ENCODE results near the gene KCND1.
A peak's percentile ranks its signal among the peaks of the same experiment; 100 is the strongest.
"Not testable (repeated sequence)": the region's sequence is repeated elsewhere in the genome, so short reads cannot be mapped to it uniquely, and the experiment has no call there.

The KCND1 gene

DNA sequence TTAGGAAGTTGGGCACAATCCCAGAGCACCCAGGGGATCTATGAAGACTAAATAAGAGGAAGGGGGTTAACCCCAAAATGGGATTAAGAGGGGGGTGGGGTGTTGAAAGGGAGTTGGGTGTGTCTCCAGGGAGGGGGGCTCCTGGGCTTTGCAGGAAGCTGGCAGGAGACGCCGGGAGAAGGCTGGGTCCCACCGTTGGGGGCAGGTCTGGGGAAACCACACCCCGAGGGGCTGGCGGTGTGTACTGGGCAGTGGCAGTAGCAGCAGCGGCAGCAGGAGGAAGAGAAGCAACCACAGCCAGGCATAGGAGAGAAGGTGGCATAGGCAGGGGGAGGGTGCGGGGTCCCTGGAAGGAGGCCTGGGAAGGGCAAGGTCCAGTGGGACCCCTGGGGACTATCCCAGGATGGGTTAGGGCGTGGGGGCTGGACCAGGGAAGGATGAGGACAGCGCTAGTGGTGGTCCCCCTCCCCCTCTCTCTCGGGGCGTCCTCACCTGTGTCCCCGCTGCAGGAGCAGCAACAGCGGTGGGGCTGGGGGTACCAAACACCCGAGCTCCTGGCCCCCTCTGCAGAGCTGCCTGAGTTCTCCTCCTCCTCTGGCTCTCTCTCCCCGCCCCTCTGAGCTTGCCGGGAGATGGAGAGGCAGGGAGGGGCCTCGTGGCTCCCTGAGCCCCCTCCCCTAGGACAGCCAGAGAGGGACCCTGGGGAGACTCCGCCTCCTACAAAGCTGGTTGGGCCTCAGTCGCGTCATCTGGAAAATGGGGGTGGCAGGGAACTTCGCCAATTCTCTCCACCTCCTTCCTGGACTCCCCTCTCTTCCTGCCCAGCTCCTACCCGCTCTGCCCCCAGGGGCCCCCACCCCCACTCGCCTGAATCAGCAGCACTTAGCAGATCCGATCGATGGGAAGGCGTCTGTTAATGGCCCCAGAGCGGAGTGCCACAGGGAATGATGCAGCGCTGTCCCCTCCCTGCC, at the start of gene KCND1:
Gene KCND1, minus strand, starts transcription at position 596 of the 971 bp plus-strand sequence. CDS start 1,573 bp downstream, outside the sequence.
- DNase-seq = peak in 1 of 6 experiments; percentile 7

DNA sequence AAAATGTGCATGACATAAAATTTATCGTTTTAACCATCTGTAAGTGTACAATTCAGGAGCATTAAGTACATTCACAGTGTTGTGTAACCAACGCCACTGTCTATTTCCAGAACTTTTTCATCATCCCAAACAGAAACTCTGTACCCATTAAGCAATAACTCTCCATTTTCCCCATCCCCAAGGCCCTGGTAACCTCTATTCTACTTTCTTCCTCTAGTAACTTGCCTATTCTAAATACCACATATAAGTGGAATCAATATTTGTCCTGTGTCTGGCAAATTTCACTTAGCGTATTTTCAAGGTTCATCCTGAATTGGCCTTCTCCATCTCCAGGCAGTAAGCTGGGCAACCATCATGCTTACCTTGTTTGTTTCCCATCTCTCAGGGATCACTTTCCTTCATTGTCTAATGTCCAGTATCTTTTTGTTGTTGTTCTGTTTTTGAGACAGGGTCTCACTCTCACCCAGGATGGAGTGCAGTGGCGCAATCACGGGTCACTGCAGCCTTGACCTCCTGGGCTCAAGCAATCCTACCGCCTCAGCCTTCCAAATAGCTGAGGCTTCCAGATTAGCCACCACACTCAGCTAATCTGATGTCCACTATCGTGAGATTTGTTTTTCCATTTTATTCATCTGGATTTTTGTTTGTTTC, 48.1 kb upstream of the KCND1 start:
- no peak for DNase-seq

DNA sequence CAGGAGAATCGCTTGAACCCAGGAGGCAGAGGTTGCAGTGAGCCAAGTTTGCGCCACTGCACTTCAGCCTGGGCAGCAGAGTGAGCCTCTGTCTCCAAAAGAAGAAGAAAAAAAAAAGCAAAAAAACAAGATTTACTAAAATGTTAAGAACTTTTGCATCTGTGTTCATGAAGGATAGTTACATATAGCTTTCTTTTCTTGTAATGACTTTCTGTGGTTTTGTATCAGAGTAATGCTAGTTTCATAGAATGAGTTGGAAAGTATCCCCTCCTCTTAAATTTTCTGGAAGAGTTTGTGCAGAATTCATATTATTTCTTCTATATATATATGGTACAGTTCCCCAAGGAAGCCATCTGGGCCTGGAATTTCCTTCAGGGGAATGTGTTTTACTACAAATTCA, 47.4 kb upstream of the KCND1 start:
- DNase-seq = no peak

DNA sequence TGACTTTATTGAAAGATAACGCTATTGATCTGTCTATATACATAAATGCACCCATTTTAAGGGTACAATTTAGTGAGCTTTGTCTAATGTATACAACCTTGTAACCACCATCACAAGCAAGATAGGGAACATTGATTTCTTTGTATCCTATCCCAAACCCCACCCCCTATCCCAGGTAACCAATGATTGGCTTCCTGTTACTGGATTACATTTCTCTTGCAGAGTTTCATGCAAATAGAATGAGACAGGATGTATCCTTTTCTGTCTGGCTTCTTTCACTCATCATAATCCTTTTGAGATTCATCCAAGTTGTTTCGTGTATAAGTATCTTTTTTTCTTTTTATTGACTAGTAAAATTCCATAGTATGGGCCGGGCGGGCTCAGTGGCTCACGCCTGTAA, 32.1 kb upstream of the KCND1 start:
- DNase-seq = no peak

DNA sequence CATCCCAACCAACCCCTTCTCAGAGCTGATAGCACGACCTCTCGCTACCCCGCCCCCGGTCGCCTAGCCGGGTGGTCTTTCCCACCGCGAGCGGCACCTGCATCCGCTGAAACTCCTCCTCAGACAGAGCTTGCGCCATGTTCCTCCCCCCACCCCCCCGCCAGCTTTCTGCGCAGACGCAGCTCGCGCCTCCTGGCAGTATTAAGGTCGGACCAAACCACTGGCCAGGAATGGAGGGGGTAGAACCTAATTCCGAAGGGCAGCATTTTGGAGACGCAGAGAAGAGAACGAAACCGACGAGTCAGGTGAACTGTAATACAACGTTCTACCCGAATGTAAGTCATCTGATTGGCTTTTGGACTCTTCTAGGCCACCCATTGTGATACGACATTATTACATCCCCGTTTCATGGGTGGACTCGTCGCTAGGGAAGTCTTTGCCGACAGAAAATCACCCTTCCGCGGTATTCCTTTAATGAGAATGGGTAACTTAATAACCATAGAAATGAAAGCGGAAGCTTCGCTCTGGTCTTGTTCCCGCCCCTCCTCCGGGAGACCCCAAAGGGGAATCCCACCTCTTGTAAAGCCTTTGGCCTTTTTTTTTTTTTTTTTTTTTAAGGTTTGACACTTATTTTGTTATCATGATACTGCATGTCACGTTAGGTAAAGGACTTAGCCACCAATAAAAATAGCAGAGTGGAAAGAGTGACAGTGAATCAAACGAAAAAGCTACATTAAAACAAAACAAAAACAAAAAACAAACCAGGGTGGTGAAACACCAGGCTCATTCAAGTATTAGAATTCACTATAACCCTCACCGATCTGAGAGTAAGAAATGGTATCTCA, 30.7 kb upstream of the KCND1 start, which contains the start of gene GRIPAP1:
Gene GRIPAP1, minus strand, starts transcription at position 174 of the 845 bp plus-strand sequence. Its CDS starts 35 bp downstream, at position 139.
- peak; percentile 67 to 87 (median 82) for DNase-seq

DNA sequence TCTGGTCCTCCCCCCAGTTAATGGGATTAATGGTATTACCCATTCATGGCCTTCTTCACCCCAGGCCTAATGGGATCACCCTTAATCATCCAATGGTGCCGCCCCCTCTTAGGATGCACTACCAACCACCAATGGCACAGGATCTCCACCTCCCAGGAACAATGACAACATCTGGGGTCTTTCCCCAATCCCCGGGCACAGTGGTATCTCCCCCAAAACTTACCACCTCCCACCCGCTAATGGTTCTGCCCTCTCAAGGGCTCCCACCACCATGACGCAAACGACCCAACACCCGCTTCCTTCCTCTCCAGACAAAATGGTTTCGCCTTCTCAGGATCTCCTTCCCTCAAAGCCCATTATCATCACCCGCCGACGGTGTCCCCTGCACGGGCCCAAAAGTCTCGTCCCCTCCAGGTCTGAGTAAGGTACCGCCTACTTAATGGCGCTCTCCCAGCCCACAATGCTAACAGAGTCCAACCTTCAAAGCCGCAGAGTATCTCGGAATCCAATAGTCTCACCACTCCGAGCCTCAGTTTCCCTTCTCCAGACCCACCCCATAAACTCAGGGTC, 30.0 kb upstream of the KCND1 start:
- peak in 5 of 6 experiments; percentile 36 to 64 (median 46) for DNase-seq

DNA sequence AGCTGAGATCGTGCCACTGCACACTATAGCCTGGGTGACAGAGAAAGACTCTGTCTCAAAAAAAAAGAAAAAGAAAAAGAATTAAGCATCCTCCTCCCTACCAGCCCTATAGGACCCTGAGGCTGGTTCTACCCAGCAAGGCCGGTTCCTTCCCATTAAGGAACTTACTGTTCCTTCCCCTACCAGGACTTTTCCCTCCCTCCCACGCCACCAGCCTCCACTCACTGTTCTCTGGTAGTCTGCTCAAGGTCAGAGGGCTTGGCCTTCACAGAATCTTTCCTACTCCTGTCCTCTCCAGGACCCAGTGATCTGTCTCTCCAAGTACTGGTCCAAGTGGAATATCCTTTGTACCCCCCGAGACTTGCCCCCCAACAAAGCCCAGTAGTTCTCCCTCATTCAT, 29.0 kb upstream of the KCND1 start:
- DNase-seq = no peak

DNA sequence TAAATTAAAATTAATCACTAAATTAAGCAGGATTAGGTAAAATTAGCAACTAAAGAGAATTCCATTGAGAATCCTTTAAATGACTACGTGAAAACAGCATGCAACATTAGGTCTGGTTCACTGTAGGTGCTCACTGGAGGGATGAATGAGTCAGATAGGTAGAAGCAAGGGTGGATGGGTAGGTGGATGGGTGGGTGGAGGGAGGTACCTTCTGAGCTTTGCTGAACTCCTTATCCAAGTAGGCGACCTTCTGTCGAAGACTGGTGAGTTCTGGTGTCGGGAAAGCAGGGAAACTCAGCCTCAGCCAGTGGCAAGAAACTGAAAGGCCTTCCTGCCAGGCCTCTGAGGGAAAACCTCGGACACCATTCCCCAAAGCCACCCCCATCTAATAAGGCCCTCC, 27.4 kb upstream of the KCND1 start:
- DNase-seq = no peak

DNA sequence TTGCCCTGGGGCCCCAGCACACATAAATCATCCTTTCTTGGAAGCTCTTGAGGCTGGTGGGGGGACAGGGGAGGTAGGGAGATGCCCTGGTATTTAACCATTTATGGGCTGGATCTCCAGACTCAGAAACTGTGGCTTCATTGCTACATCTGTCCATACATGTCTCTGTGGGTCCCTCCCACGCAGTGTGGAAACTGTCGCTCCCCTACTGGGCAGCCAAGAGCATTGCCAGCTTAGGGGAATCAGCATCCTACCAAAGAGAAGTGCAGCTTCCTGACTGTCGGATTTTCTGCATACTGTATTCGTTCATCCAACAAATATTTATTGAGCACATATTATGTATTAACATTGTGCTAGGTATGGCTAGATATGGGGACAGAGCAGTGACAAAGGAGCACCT, 26.7 kb upstream of the KCND1 start:
- DNase-seq = no peak

DNA sequence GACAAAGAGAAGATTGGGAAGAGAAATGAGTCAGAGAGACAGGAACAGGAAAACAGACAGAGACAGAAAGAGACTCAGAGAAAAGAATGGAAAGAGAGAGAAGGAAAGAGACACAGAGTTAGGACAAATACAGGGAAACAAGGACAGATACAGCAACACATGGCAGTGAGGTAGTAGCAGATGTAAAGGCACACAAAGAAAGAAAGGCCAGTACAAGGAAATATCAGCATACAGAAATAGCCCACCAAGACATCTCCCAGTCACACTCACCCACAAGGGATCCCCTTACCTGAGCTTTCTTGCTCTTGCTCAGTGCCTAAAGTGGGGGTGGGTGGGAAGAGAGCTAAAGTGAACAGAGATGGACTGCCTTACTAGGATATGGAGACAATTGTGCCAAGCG, 26.2 kb upstream of the KCND1 start:
- no peak for DNase-seq

DNA sequence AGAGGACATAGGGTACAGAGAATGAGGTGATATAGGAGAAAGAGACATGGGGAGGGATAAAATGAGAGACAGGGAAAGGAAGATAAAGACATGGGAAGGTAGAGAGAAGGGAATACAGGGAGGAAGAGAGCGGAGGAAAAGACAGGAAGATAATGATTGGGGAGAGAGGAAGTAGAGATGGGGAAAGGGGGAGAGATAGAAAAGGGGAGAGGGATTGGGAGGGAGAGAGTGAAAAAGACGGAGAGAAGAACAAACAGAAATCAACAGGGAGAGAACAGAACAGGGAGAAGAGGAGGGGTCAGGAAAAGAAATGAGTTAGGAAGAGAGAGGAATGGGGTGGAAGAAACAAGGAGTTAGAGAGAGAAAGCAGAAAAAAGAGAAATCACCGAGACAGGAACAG, 25.8 kb upstream of the KCND1 start:
- no peak for DNase-seq

DNA sequence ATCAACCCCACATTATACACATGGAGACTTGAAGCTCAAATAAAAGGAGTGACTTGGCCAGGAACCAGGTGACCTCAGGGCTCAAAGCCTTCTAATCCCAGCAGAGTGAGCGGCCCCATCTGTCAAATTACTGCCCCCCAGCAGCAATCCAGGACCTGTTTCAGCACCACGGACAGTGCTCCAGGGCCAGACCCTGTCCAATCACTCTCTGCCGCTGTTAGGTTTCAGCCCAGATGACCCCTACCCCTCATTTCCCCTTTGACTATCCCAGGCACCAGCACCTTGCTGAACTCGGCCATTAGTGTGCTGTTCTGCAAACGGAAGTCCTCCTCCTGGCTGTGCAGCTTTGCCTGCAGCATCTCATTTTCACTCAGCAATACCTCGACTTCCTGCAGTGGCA, 25.3 kb upstream of the KCND1 start:
- DNase-seq = peak in 1 of 6 experiments; percentile 5

DNA sequence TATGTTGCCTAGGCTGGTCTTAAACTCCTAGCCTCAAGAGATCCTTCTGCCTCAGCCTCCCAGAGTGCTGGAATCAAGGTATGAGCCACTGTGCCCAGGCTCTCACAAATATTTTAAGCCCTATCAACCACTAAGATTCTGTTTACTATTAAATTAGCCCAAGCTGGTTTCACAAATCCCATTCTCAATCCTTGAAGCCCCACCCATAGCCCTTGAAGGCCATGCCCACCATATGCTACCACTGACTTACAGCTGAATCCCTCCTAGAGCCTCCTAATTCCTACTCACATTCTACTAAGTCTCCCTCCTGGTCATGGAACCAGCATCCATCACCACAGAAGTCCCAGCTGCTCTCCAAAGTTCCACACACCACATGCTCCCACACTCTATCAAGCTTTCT, 20.7 kb upstream of the KCND1 start:
- DNase-seq = no peak

DNA sequence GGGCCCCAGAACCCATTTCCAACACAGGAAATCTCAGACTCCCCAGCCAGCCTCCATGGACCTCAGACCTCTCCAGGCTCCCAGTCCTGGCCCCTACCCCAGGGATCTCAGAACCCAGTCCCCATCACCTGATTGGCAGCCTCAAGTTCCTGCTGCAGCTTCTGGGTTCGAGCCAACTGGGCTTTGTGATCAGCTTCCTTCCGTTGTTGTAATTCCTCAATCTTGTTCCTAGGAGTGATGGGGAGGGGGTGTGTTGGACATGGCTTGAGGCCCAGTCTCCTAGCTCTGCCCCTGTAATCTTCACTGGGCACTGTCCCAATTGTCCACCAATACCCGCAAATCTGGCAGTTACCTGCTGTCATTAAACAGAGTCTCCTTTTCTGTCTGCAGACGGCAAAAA, 17.8 kb upstream of the KCND1 start:
- DNase-seq = no peak

DNA sequence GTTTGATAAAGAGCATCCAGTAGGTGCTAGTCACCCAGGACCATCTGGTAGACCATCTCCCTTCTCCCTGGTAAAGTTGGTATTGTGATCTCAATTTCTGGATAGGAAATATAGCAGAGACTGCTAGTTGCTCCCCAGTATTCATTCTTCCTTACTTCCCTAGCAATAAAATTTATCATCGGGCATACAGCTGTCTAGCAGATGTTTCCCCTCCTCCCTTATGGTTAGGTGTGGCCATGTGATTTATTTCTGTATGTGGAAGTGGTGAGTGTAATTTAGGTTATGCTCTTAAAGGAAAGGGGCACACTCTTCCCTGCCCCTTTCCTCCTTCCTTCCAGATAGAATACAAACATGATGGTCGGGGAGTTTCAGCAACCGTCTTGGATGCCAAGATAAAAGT, 12.3 kb upstream of the KCND1 start:
- DNase-seq = no peak

DNA sequence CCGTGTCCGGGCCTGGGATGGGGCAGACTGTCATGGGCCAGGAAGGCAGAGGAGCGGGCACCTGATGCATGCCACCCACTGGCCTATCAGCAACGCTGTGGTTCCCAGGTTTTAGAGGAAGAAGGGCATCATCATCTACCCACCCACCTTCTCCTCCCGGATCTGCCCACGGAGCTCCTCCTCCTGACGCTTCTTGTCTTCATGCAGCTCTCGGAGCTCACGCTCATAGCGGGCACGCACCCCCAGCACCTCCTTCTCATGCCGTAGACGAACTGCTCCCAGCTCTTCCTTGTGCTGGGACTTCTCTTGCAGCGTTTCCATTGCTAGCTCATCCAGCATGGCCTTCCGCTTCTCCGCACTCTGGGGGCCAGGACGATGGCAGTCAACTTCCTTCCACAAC, 11.4 kb upstream of the KCND1 start:
- DNase-seq = no peak

DNA sequence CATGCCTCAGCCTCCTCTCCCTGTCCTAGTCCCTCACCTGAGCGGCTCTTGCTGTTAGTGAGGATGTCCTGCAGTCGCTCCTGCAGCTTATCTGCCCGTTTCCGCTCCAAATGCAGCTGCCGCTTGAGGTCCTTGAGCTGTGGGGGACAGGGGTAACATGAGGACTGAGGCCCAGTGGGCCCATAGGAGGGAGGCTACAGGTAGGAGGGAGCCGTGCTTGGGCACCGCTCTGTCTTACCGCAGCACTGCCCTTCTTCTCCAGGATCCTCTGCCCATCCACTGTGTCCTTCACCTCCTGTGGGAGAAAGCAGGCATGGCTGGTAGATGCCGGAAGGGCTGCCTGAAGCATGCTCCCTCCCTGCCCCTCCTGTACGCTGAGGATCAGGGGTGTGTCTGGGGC, 9.5 kb upstream of the KCND1 start:
- DNase-seq = no peak

DNA sequence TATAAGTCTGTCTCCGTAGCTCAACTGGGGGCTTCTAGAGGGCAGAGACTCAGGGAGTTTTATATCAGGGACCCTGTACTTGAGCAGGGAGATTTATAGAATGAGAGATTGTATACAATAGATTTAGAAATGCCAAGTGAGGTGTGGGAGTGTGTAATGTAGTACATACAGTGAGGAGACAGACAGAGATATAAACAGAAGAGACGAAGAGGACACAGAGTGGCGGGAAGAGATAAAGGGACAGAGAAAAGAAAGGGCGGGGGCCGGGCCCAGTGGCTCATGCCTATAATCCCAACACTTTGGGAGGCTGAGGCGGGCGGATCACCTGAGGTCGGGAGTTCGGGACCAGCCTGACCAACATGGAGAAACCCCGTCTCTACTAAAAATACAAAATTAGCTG, 8.7 kb upstream of the KCND1 start:
- DNase-seq = not testable (repeated sequence)

DNA sequence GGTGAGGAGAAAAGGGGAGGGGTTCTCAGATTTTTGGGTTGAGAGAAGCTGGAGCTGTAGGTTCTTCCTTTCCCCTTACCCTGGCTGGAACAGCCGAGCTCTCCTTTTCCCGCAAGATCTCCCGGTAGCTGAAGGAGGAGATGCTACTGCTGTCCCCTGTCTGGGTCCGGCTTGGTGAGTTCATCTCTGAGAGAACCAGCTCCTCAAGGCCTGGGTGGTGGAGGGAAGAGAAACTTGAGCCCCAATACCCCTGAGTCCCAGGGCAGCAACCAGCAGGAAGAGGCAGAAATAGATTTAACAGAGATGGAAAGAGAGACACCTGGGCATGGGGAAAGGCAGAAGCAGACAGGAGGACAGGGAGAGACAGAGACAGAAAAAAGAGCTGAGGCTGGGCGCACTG, 6.6 kb upstream of the KCND1 start:
- no peak for DNase-seq

DNA sequence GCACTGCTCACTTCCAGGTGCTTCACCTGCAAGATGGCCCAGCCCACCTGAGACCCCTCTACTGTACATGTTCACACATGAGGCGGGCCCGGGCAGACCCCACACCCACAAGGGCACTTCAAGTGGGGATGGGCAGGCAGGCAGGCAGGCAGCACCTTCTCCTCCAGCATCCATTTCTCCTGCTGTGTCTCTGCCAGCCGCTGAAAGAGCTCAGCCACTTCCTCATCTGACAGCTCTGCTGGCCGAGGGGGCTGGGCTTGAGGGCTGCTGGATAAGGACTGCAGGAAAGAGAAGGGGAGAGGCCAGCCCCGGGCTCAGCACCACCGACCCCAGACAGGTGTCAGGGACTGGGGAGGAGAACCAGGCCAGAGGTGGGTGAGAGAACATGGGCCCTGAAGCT, 4.4 kb upstream of the KCND1 start:
- DNase-seq = no peak

DNA sequence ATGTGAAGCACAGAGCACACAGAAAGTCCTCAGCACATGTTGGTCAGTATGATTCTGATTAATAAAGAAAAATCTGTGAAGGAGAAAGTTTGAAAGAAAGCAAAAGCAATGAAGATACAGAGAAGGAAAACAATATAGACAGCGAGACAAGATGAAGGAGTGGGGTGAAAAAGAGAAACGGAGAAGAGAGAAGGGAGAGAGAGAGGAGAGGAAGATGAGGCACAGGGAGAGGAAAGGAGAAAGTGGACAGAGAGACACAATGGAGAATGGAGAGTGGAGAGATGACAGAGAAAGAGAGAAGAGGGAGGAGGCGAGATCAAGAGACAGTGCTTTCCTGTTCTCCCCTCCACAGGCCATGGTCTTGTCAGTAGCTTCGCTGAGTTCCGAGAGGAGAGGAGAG, 3.9 kb upstream of the KCND1 start:
- no peak for DNase-seq

DNA sequence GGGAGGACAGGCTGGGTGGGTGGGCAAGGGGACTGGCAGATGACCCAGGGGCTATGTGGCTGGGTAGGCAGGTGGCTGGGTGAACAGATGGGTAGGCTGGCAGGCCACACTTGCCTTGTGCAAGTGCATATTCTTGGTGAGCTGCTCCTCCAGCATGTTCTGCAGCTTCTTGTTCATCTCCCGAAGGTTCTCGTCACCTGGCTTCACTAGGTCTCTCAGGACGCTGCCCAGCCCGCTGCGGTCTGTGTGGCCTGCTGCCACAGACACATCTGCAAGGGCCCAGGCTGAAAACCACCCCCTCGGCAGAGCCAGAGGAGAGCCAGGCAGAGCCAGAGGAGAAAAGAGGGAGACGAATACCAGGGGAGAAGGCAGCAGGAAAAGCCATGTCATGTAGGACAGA, 3.4 kb upstream of the KCND1 start:
- DNase-seq = no peak

DNA sequence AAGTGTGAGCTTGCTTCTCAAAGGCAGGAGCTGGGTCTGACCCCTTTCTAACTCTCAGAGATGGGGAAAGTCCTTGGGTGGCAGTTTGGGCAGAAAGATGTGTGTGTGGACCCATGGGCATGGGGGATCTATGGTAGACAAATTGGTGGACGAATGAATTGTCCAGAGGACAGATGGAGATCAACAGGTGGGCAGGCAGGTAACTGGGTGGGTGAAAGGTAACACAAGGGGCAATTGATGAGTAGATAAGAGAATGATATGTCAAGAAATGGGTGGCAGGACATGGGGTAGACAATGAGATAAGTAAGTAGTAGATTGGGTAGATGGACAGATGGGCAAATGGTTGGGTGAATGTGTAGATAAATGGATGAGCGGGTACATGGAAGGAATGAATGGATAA, 2.9 kb upstream of the KCND1 start:
- DNase-seq = no peak

Measured in stimulated activated naive CD4-positive, alpha-beta T cell (primary cell).